Endothelial cell of umbilical vein (primary cell): Measurements from ENCODE around the gene MCL1. TPM values are rescaled to one million over a fixed set of nuclear protein-coding genes. Genes with fewer than 3 reads are reported as not detected.

Experiments
- BruUV-seq: library from RNA; stranded (reverse); fragments of 400-500 nt; replicated peaks from 2 replicates; lab custom pipeline; 2021; lab: Mats Ljungman, UMichigan
- CTCF ChIA-PET: fragments of 300-600, 350-600 bp; sonication (Branson Sonifier 250); formaldehyde crosslinking; loops from one replicate; lab custom pipeline; 2021; ENCODE audit warnings: antibody characterized with exemption, inconsistent platforms; lab: Charles Lee
- POLR2A ChIA-PET: fragments of 300-600, 350-600 bp; sonication (Branson Sonifier 250); formaldehyde crosslinking; loops from one replicate; lab custom pipeline; 2021; ENCODE audit warnings: antibody characterized with exemption, inconsistent platforms; lab: Charles Lee
- DNase-seq: peaks from one replicate; pipeline ENCODE4 v3.0.0-alpha.2; 2011; ENCODE audit warnings: low read depth, low spot score
- FAIRE-seq: peaks from 2 replicates; lab custom pipeline; 2011; peaks lifted over from hg19 to GRCh38; lab: Jason Lieb, UNC
- H2AFZ ChIP-seq: 2 replicates; pipeline ENCODE4 v1.6.0; 2012; ENCODE audit warnings: low read depth, low read length, control low read depth, inconsistent platforms
- H3K27ac ChIP-seq: 2 replicates; pipeline ENCODE4 v1.5.1; 2011; ENCODE audit warnings: low read depth, mild to moderate bottlenecking, control low read depth, low read length, moderate library complexity; ENCODE audit not compliant: insufficient read depth
- H3K27me3 ChIP-seq, 2 experiments: 2 replicates each; pipeline versions ENCODE4 v1.6.0 to v1.6.1; 2011; ENCODE audit warnings: low read length in 2 of 2, mixed read lengths in 1 of 2; ENCODE audit not compliant: control insufficient read depth in 2 of 2, insufficient read depth in 2 of 2
- H3K36me3 ChIP-seq, 2 experiments: 2 replicates in 1 of 2; 3 replicates in 1 of 2; pipeline ENCODE4 v1.5.1; 2011; ENCODE audit warnings: low read length in 2 of 2, mild to moderate bottlenecking in 1 of 2, moderate library complexity in 1 of 2; ENCODE audit not compliant: control insufficient read depth in 2 of 2, insufficient read depth in 2 of 2; ENCODE audit errors: extremely low read depth in 1 of 2
- H3K4me1 ChIP-seq: 3 replicates; pipeline ENCODE4 v1.5.1; 2011; ENCODE audit warnings: mild to moderate bottlenecking, low read length; ENCODE audit not compliant: control insufficient read depth, insufficient read depth; ENCODE audit errors: extremely low read depth
- H3K4me2 ChIP-seq: 2 replicates; pipeline ENCODE4 v1.6.1; 2011; ENCODE audit warnings: low read length, control low read depth, mixed read lengths; ENCODE audit not compliant: insufficient read depth
- H3K4me3 ChIP-seq, 3 experiments: fragments of 200-600 bp in 1 of 3; sonication (generic), shearing (Covaris generic) in 1 of 3; replicated peaks in 1 of 3; 2 replicates each; pipeline ENCODE4 v1.5.1; 2011 to 2016; ENCODE audit warnings: control low read depth in 3 of 3, low read length in 3 of 3, mild to moderate bottlenecking in 2 of 3, inconsistent platforms in 1 of 3, low read depth in 1 of 3, moderate library complexity in 1 of 3; ENCODE audit not compliant: insufficient read depth in 1 of 3
- H3K79me2 ChIP-seq: 2 replicates; pipeline ENCODE4 v1.6.0; 2012; ENCODE audit warnings: low read length, inconsistent platforms; ENCODE audit not compliant: control insufficient read depth, insufficient read depth
- H3K9ac ChIP-seq: replicated peaks from 2 replicates; pipeline ENCODE3; 2011; ENCODE audit warnings: low read length, control low read depth; ENCODE audit not compliant: insufficient read depth; ENCODE audit errors: extremely low read depth
- H3K9me1 ChIP-seq: replicated peaks from 3 replicates; pipeline ENCODE4 v1.6.0; 2011; ENCODE audit warnings: mild to moderate bottlenecking, low read length; ENCODE audit not compliant: control insufficient read depth, insufficient read depth; ENCODE audit errors: extremely low read depth
- H3K9me3 ChIP-seq: replicated peaks from 2 replicates; pipeline ENCODE4 v1.5.1; 2012; ENCODE audit warnings: low read length, inconsistent platforms; ENCODE audit not compliant: control insufficient read depth, insufficient read depth
- H4K20me1 ChIP-seq: replicated peaks from 2 replicates; pipeline ENCODE3; 2011; ENCODE audit warnings: mild to moderate bottlenecking, low read length; ENCODE audit not compliant: control insufficient read depth, insufficient read depth; ENCODE audit errors: extremely low read depth
- CTCF ChIP-seq, 2 donors: IDR thresholded peaks; 1 replicate in 1 of 2; 2 replicates in 1 of 2; pipeline ENCODE4 v1.5.1; 2011; ENCODE audit warnings: low read length in 2 of 2, mild to moderate bottlenecking in 2 of 2, moderate library complexity in 2 of 2, control low read depth in 1 of 2, inconsistent platforms in 1 of 2, low read depth in 1 of 2; ENCODE audit not compliant: insufficient read depth in 1 of 2; ENCODE audit errors: extremely low read depth in 1 of 2
- EZH2 ChIP-seq: IDR thresholded peaks from 2 replicates; pipeline ENCODE4 v1.6.1; 2012; ENCODE audit warnings: borderline replicate concordance, low read depth, mild to moderate bottlenecking, moderate library complexity, low read length, inconsistent platforms; ENCODE audit not compliant: severe bottlenecking
- FOS ChIP-seq: IDR thresholded peaks from 2 replicates; pipeline ENCODE4 v1.6.1; 2011; ENCODE audit warnings: mild to moderate bottlenecking, low read length, moderate library complexity, borderline replicate concordance; ENCODE audit not compliant: insufficient read depth
- GATA2 ChIP-seq: IDR thresholded peaks from 2 replicates; pipeline ENCODE4 v1.7.0; 2011; ENCODE audit warnings: low read depth, mild to moderate bottlenecking, moderate library complexity, mixed read lengths, low read length; ENCODE audit not compliant: insufficient read length, insufficient read depth
- JUN ChIP-seq: IDR thresholded peaks from 2 replicates; pipeline ENCODE4 v1.6.1; 2011; ENCODE audit warnings: borderline replicate concordance, low read depth; ENCODE audit not compliant: insufficient read length, insufficient read depth
- MYC ChIP-seq: IDR thresholded peaks from one replicate; pipeline ENCODE4 v1.6.1; 2011; ENCODE audit warnings: mild to moderate bottlenecking, low read depth, low read length
- POLR2A ChIP-seq: IDR thresholded peaks from 2 replicates; pipeline ENCODE4 v1.6.1; 2012; ENCODE audit warnings: low read depth, mild to moderate bottlenecking, control low read depth, low read length
- POLR2AphosphoS5 ChIP-seq: IDR thresholded peaks from 2 replicates; pipeline ENCODE4 v1.6.1; 2012; ENCODE audit warnings: low read depth, mild to moderate bottlenecking, control low read depth, low read length, moderate library complexity; ENCODE audit not compliant: insufficient read depth
- dilution Hi-C: fragments of 300-500 bp; cut with MboI; formaldehyde crosslinking; loops from one replicate; pipeline ENCODE4 v1.15.0; 2019; ENCODE audit warnings: low sequenced_read_pairs; ENCODE audit not compliant: extremely low pct_ligation_motif_present
- intact Hi-C: fragments of 100-400 bp; cut with micrococcal nuclease; formaldehyde crosslinking; loops from one replicate; pipeline ENCODE4 v1.10.0; 2022
- polyA plus RNA-seq, 4 experiments: library from polyadenylated mRNA; depleted of rRNA in 3 of 4; stranded (reverse) in 3 of 4; unstranded in 1 of 4; fragments of >200 nt; gene quantifications; 2 replicates each; pipeline versions ENCODE4 v1.2.1 to v1.2.3, GENCODE V29; 2011 to 2012; ENCODE audit warnings: missing spikeins in 1 of 4
- total RNA-seq: library from RNA; stranded (reverse); gene quantifications from 2 replicates; pipeline ENCODE4 v1.2.3, GENCODE V29; 2021
- TF ChIP-seq, protein P1 (sequence below): IDR thresholded peaks from 2 replicates; pipeline ENCODE4 v1.6.1; 2011; ENCODE audit not compliant: insufficient read depth, insufficient read length

Gene MCL1
- total and polyA plus RNA-seq, 2 donors (not counting 3 experiments of a cell fraction or from before 2014, with no cell fraction given) = 87.3 to 186 TPM

GRCh38 chr1:150554086-150554452, 25.3 kb downstream of the MCL1 start:
- H3K4me3 ChIP-seq = no peak overlapping the region
- POLR2A ChIA-PET = no interaction called here
- no peak for TF ChIP-seq POLR2A
- TF ChIP-seq CTCF (IDR thresholded peaks at IDR 0.05; ENCODE audit: extremely low read depth in 1 of 2, insufficient read depth in 1 of 2, low read depth in 1 of 2, low read length in 2 of 2) = no peak
- no peak for TF ChIP-seq FOS
- no peak for TF ChIP-seq GATA2
- TF ChIP-seq, protein P1, sequence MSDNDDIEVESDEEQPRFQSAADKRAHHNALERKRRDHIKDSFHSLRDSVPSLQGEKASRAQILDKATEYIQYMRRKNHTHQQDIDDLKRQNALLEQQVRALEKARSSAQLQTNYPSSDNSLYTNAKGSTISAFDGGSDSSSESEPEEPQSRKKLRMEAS = no peak
- no peak for TF ChIP-seq POLR2AphosphoS5
- TF ChIP-seq MYC = no peak
- no peak for TF ChIP-seq JUN
- no peak for TF ChIP-seq EZH2
- H3K9ac ChIP-seq = no peak overlapping the region
- H4K20me1 ChIP-seq = no peaks in the 10 kb centered on the region
- H3K4me1 ChIP-seq = peaks cover 25% of the 10 kb centered on the region
- no peak overlapping the region for H3K27ac ChIP-seq
- BruUV-seq = no TSS peak
- peaks cover 0 to 4% of the 10 kb centered on the region in 2 experiments for H3K36me3 ChIP-seq
- no peaks in the 10 kb centered on the region for H3K27me3 ChIP-seq
- no peaks in the 10 kb centered on the region for H3K9me1 ChIP-seq
- H2AFZ ChIP-seq = no peak overlapping the region
- intact Hi-C loops (no loop called here), dilution Hi-C loops (no loop called here)
- CTCF ChIA-PET = interaction anchor here (1.1 kb wide), 1 partner anchor 298 kb away, joined by 3 read pairs; no protein-coding TSS in a partner anchor
- FAIRE-seq = no peak
- peaks cover 2% of the 10 kb centered on the region for H3K79me2 ChIP-seq
- no peak overlapping the region for H3K4me2 ChIP-seq
- no peak for DNase-seq
- H3K9me3 ChIP-seq = no peaks in the 10 kb centered on the region
